H1 (cell line): ENCODE measurements around the gene BTC. TPM values are rescaled to one million over a fixed set of nuclear protein-coding genes. Genes with fewer than 3 reads are reported as not detected.

ENCODE experiments used
- CTCF ChIA-PET: fragments of 300-600 bp; sonication (Branson Sonifier 250); formaldehyde crosslinking; loops from one replicate; lab custom pipeline; 2021; ENCODE audit not compliant: partially characterized antibody; lab: Charles Lee
- POLR2A ChIA-PET: fragments of 300-600 bp; sonication (Branson Sonifier 250); formaldehyde crosslinking; loops from one replicate; lab custom pipeline; 2021; ENCODE audit warnings: inconsistent platforms; ENCODE audit not compliant: partially characterized antibody; lab: Charles Lee
- DNase-seq, 2 experiments: peaks; one replicate each; pipeline versions ENCODE4 v3.0.0 to v3.0.0-alpha.2; 2010 to 2022; ENCODE audit warnings: low spot score in 2 of 2, low read depth in 1 of 2, mixed read lengths in 1 of 2
- FAIRE-seq: peaks from 2 replicates; lab custom pipeline; 2011; peaks lifted over from hg19 to GRCh38; lab: Jason Lieb, UNC
- H2AFZ ChIP-seq: 2 replicates; pipeline ENCODE4 v1.8.1; 2012; ENCODE audit warnings: low read length, inconsistent platforms
- H2AK5ac ChIP-seq: 2 replicates; pipeline ENCODE4 v1.6.1; 2013; ENCODE audit warnings: low read depth, low read length
- H2BK120ac ChIP-seq: replicated peaks from 2 replicates; pipeline ENCODE3; 2013; ENCODE audit warnings: low read depth, low read length, inconsistent platforms
- H2BK12ac ChIP-seq: 2 replicates; pipeline ENCODE4 v1.6.1; 2013; ENCODE audit warnings: low read depth, low read length
- H2BK15ac ChIP-seq: 2 replicates; pipeline ENCODE4 v1.6.1; 2013; ENCODE audit warnings: low read length
- H2BK20ac ChIP-seq: 2 replicates; pipeline ENCODE4 v1.6.1; 2013; ENCODE audit warnings: low read length
- H2BK5ac ChIP-seq: 2 replicates; pipeline ENCODE4 v1.6.1; 2013; ENCODE audit warnings: low read depth, low read length
- H3K14ac ChIP-seq: 2 replicates; pipeline ENCODE4 v1.6.1; 2013; ENCODE audit warnings: inconsistent platforms; ENCODE audit not compliant: insufficient read length
- H3K18ac ChIP-seq: 2 replicates; pipeline ENCODE4 v1.6.1; 2013; ENCODE audit warnings: low read length; ENCODE audit errors: extremely low read depth
- H3K23ac ChIP-seq: 2 replicates; pipeline ENCODE4 v1.6.1; 2013; ENCODE audit warnings: inconsistent platforms; ENCODE audit not compliant: insufficient read length
- H3K23me2 ChIP-seq: 2 replicates; pipeline ENCODE4 v1.6.1; 2013; ENCODE audit warnings: low read depth, low read length
- H3K27ac ChIP-seq: 2 replicates; pipeline ENCODE4 v1.6.1; 2011; ENCODE audit warnings: low read depth, low read length, inconsistent platforms
- H3K27me3 ChIP-seq, 4 experiments: replicated peaks in 1 of 4; 1 replicate in 1 of 4; 2 replicates in 3 of 4; pipeline versions ENCODE4 v1.6.1 to v1.8.1; 2011 to 2013; ENCODE audit warnings: low read length in 3 of 4, mild to moderate bottlenecking in 3 of 4, inconsistent platforms in 2 of 4, mixed read lengths in 2 of 4, moderate library complexity in 1 of 4; ENCODE audit not compliant: control insufficient read depth in 3 of 4, insufficient read depth in 3 of 4; ENCODE audit errors: extremely low read depth in 1 of 4
- H3K36me3 ChIP-seq, 4 experiments: 2 replicates each; pipeline versions ENCODE4 v1.6.1 to v1.8.1; 2011 to 2013; ENCODE audit warnings: mild to moderate bottlenecking in 4 of 4, low read length in 3 of 4, moderate library complexity in 2 of 4, control low read depth in 1 of 4, inconsistent platforms in 1 of 4; ENCODE audit not compliant: insufficient read depth in 4 of 4, control insufficient read depth in 2 of 4
- H3K4ac ChIP-seq: replicated peaks from 2 replicates; pipeline ENCODE3; 2013; ENCODE audit warnings: low read length, low read depth, mixed read lengths, inconsistent platforms; ENCODE audit not compliant: insufficient read length
- H3K4me1 ChIP-seq, 4 experiments: replicated peaks in 1 of 4; 1 replicate in 1 of 4; 2 replicates in 3 of 4; pipeline versions ENCODE4 v1.6.1 to v1.8.1; 2011 to 2013; ENCODE audit warnings: low read length in 3 of 4, inconsistent platforms in 2 of 4, mixed read lengths in 1 of 4; ENCODE audit not compliant: insufficient read depth in 4 of 4, control insufficient read depth in 3 of 4
- H3K4me2 ChIP-seq, 2 experiments: 2 replicates each; pipeline versions ENCODE4 v1.6.1 to v1.8.1; 2011 to 2013; ENCODE audit warnings: low read depth in 2 of 2, low read length in 2 of 2, control low read depth in 1 of 2, inconsistent platforms in 1 of 2, mild to moderate bottlenecking in 1 of 2; ENCODE audit not compliant: insufficient read depth in 1 of 2
- H3K4me3 ChIP-seq, 4 experiments: fragments of 200-600, 300-600 bp in 1 of 4; sonication (generic), shearing (Covaris generic), sonication (Bioruptor Twin) in 1 of 4; 2 replicates each; pipeline versions ENCODE4 v1.5.1 to v1.8.1; 2011 to 2016; ENCODE audit warnings: low read length in 4 of 4, low read depth in 3 of 4, control low read depth in 2 of 4, inconsistent platforms in 2 of 4, mild to moderate bottlenecking in 2 of 4, mixed read lengths in 1 of 4, moderate library complexity in 1 of 4; ENCODE audit not compliant: insufficient read depth in 2 of 4; ENCODE audit errors: extremely low read depth in 1 of 4
- H3K56ac ChIP-seq: replicated peaks from 2 replicates; pipeline ENCODE3; 2013; ENCODE audit warnings: low read depth, mild to moderate bottlenecking, mixed read lengths, low read length, inconsistent platforms; ENCODE audit not compliant: insufficient read length
- H3K79me1 ChIP-seq: 2 replicates; pipeline ENCODE4 v1.6.1; 2013; ENCODE audit warnings: low read depth, low read length, control low read depth
- H3K79me2 ChIP-seq, 2 experiments: 2 replicates each; pipeline versions ENCODE4 v1.6.1 to v1.8.1; 2012 to 2013; ENCODE audit warnings: low read length in 2 of 2, mild to moderate bottlenecking in 2 of 2, inconsistent platforms in 1 of 2; ENCODE audit not compliant: insufficient read depth in 2 of 2, control insufficient read depth in 1 of 2
- H3K9ac ChIP-seq, 4 experiments: replicated peaks in 1 of 4; 1 replicate in 1 of 4; 2 replicates in 3 of 4; pipeline versions ENCODE4 v1.6.1 to v1.8.1; 2011 to 2013; ENCODE audit warnings: low read depth in 3 of 4, low read length in 3 of 4, control low read depth in 2 of 4, mild to moderate bottlenecking in 2 of 4, moderate library complexity in 2 of 4, inconsistent platforms in 1 of 4; ENCODE audit errors: extremely low read depth in 1 of 4
- H3K9me3 ChIP-seq, 2 experiments: 2 replicates each; pipeline versions ENCODE4 v1.6.1 to v1.8.1; 2012 to 2013; ENCODE audit warnings: mild to moderate bottlenecking in 2 of 2, moderate library complexity in 2 of 2, control low read depth in 1 of 2, inconsistent platforms in 1 of 2, low read depth in 1 of 2, low read length in 1 of 2, mixed read lengths in 1 of 2; ENCODE audit not compliant: insufficient read depth in 2 of 2
- H4K20me1 ChIP-seq, 2 experiments: replicated peaks in 1 of 2; 2 replicates each; pipeline versions ENCODE3 to v1.8.1; 2011 to 2013; ENCODE audit warnings: inconsistent platforms in 2 of 2, low read length in 2 of 2, mild to moderate bottlenecking in 1 of 2; ENCODE audit not compliant: insufficient read depth in 2 of 2, control insufficient read depth in 1 of 2
- H4K5ac ChIP-seq: 2 replicates; pipeline ENCODE4 v1.6.1; 2013; ENCODE audit warnings: low read length, low read depth, mixed read lengths, inconsistent platforms; ENCODE audit not compliant: insufficient read length
- H4K8ac ChIP-seq: 2 replicates; pipeline ENCODE4 v1.8.0; 2013; ENCODE audit warnings: mild to moderate bottlenecking, moderate library complexity, low read length, inconsistent platforms; ENCODE audit not compliant: insufficient read depth; ENCODE audit errors: extremely low read depth
- H4K91ac ChIP-seq: replicated peaks from 2 replicates; pipeline ENCODE3; 2013; ENCODE audit warnings: low read length, mixed read lengths, inconsistent platforms; ENCODE audit not compliant: insufficient read length
- EGR1 ChIP-seq: IDR thresholded peaks from 2 replicates; pipeline ENCODE4 v1.6.1; 2011; ENCODE audit warnings: low read depth, low read length, borderline replicate concordance
- NRF1 ChIP-seq: IDR thresholded peaks from 2 replicates; pipeline ENCODE4 v1.6.1; 2011; ENCODE audit warnings: mild to moderate bottlenecking, low read depth, low read length, improper control_type of control experiment
- SIX5 ChIP-seq: IDR thresholded peaks from 2 replicates; pipeline ENCODE4 v1.6.1; 2011; ENCODE audit warnings: mild to moderate bottlenecking, low read depth, low read length
- WGBS, 2 experiments: shearing (Covaris generic) in 1 of 2; methylation state at CpG; one replicate each; pipeline versions ENCODE4 v1.1.6 to v1.1.7; 2013 to 2015; ENCODE audit warnings: low lambda C conversion rate in 2 of 2, mixed read lengths in 2 of 2, inconsistent platforms in 1 of 2, low coverage in 1 of 2, missing lambda C conversion rate in 1 of 2; ENCODE audit not compliant: insufficient replicate concordance in 2 of 2, insufficient coverage in 1 of 2, insufficient read length in 1 of 2; ENCODE audit errors: extremely low coverage in 1 of 2, missing lambda C conversion rate in 1 of 2; 5-methylcytosine and 5-hydroxymethylcytosine counted together
- polyA plus RNA-seq, 7 experiments: library from polyadenylated mRNA; depleted of rRNA in 3 of 7; stranded (reverse) in 5 of 7; unstranded in 2 of 7; fragments of >200 nt in 5 of 7; fragments of 200-250 nt in 2 of 7; gene quantifications; 1 replicate in 5 of 7; 2 replicates in 1 of 7; 4 replicates in 1 of 7; pipeline versions ENCODE4 v1.2.1 to v1.2.3, GENCODE V29; 2011 to 2013; ENCODE audit warnings: missing spikeins in 2 of 7, mixed read lengths in 2 of 7
- total RNA-seq: library from RNA; stranded (reverse); fragmentation: NEBNext Ultra II Directional; extraction: Animal tissue kit (Norgen Biotek cat#: 25700); gene quantifications from 2 replicates; pipeline ENCODE4 v1.2.1, GENCODE V29; 2021

Gene BTC
- total and polyA plus RNA-seq, 2 of the 8 experiments (the other 6 are each of a cell fraction or from before 2014, with no cell fraction given): 0.09 TPM; not detected in 1

GRCh38 chr4:74714611-74715130 lies 79.7 kb downstream of the BTC start:
- Histone ChIP-seq H3K9me3 (peaks cover 2 to 3% of the 10 kb centered on the region in 2 experiments; a peak in 1 of 4 replicates), H2BK5ac (no peak overlapping the region), H4K91ac (no peak overlapping the region), H3K18ac (no peak overlapping the region), H2BK20ac (no peak overlapping the region), H3K4me2 (no peak overlapping the region), H4K20me1 (no peaks in the 10 kb centered on the region), H2BK120ac (no peak overlapping the region), H3K27me3 (no peaks in the 10 kb centered on the region), H3K36me3 (no peaks in the 10 kb centered on the region), H2AK5ac (no peak overlapping the region), H3K9ac (no peak overlapping the region), H3K14ac (no peak overlapping the region), H3K4me3 (no peak overlapping the region), H3K56ac (no peak overlapping the region), H3K23me2 (no peaks in the 10 kb centered on the region), H2AFZ (no peak overlapping the region), H3K23ac (no peak overlapping the region), H3K4ac (no peak overlapping the region), H3K79me1 (no peaks in the 10 kb centered on the region), H2BK15ac (no peak overlapping the region), H3K79me2 (no peaks in the 10 kb centered on the region), H3K4me1 (no peaks in the 10 kb centered on the region), H4K8ac (no peak overlapping the region), H4K5ac (no peak overlapping the region), H2BK12ac (no peak overlapping the region), H3K27ac (no peak overlapping the region)
- TF ChIP-seq NRF1 (no peak), EGR1 (no peak), SIX5 (no peak)
- WGBS, 2 experiments: 86% methylated on average over 1 of the region's 1 CpG; no CpG with 5 or more reads in 1 of the 2 experiments
- FAIRE-seq: no peak
- ChIA-PET CTCF (interaction anchor here (1.1 to 1.3 kb wide), 2 partner anchors 16 to 159 kb away, joined by 3 to 4 read pairs; no protein-coding TSS in a partner anchor), POLR2A (no interaction called here)
- DNase-seq: no peak
